ENCODE data around the gene TOX4.
"Not testable (repeated sequence)": the region's sequence is repeated elsewhere in the genome, so short reads cannot be mapped to it uniquely, and the experiment has no call there.

TOX4 gene

DNA sequence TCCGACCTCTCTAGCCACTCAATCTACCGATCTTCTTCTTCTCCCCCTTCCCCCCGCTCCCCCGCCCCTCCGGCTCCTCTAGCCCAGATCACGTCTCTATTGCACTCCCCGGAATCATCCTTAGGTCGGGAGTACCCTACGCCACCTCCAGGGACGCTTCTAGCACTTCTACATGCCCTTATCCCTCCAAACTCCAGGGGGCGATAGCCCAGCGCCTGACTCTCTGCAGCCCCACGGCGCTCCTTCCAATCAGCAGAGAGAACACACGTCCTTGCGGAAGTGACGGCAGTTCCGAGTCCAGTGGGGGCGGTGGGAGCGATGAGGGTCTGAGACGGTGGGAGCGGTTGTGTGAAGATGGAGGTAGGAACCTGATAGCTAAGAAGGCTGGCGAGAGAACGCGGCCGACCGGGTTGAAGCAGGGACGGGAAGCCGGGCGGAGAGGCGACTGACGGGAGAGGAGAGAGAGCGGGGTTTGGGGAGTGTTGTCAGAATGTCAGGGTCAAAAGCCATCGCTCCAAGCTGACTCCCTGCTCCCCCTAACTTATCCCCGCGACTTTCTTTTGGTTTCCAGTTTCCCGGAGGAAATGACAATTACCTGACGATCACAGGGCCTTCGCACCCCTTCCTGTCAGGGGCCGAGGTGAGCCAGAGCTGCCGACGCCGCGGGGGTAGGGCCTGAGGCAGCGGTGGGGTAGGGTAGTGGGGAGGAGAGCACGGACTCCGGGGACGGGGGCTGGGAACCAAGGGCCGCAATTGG is at the start of gene TOX4, which contains the start of gene RAB2B:
TSS of gene TOX4 (plus strand) at position 271 of the 757 bp plus-strand sequence. CDS start at position 355, 84 bp downstream.
TSS of gene RAB2B (minus strand) at position 35 of the 757 bp plus-strand sequence. CDS start 87 bp downstream, outside the sequence.
- peak; percentile 83 to 88 for DNase-seq (ENCODE audit: low read depth in 2 of 2)

DNA sequence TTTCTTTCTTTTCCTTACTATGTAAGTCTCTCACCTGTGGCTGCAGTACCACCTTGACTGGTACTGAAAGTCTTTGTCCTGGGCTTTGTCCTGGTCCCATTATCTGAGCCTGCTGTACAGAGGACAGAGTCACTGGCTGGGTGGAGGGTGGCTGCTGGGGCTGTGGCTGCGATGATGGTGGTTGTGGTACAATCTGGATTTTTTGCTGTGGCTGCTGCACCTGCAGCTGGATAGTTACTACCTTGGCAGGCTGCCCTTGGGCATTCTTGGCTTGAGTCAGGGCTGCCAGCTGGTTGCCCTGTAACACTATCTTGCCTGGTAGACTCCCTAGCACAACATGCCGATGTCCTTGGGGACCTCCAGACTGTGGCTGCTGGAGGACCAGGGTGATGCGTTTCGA is 48.1 kb upstream of the TOX4 start:
- no peak for DNase-seq (ENCODE audit: low read depth in 2 of 2)

DNA sequence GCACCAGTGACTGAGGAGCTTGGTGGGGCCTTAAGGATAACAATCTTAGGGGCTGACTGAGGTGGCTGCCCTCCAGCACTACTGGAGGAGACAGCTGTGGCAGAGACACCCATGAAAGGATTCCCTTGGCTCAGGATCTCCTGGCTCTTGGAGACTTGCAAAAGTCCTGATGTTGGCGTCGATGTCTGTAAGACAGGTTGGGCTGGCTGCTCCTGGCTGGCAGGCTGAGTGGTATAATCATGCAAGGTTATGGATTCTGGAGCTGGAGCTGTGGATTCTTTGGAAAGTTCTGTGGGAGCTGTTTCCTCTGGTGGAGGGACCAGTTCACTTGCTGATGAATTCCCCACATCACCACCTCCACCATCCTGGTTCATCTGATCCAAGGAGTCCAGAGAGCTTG is 45.9 kb upstream of the TOX4 start:
- DNase-seq (ENCODE audit: low read depth in 2 of 2) = no peak

DNA sequence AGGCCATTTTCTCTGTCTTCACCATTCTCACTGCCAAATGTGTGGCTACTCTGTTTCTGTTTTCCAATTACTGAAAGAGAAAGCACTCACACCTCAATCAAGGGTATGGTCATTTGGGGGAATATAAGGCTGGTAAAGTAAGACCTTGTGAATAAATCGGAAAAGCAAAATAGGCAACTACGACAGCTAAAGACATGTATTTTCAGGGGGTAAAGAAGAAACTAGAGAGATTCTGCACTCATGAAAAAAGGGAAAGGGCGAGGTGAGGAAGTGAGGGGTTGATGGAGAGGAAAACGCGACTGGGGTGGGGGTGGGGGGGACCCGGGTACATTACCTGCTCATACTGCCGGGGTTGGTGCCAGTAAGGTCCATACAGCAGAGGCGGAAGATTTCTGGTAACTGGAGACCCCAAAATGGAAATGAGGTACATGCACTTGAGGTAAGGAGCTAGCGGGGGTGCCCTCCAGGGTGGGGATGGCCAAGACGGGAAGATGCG is 40.4 kb upstream of the TOX4 start:
- no peak for DNase-seq (ENCODE audit: low read depth in 2 of 2)

DNA sequence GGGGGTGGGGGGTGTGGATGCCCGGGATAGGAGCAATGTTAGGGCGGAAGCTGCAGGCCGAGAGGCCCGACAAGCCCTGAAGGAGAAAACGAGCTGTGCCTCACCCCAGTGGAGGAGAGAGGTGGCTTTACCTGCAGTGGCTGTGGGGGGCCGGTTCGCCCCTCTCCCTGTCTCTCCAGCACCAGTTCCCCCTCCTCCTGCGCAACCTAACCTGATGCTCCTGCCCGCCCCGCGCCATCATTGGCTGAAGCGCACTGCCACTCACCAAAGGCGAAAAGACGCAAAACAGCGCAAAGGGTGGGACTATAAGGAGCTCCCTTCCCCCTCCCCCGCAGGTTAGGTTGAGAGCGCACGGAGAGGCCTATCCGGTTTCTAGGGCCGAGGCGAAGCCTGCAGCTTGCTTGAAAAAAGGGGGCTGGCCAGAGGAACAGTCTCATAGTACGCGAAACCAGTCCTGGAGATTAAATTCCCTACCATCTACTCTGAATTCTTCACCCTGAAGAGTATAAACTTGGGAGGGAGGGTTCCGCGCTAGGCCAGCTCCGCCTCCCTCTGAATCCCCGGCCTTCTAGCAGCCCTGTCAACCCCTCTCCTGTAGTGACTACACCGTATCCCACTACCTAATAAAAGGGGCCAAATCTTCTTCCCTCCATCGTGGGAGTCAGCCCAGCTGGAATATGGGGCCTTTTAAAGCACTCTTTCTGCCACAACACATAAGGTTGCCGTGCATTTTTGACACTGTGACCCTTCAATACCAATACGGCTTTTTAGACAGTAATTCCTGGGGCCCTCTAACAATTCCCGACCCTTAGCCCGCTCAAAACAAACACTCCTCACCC is 39.7 kb upstream of the TOX4 start:
- DNase-seq (ENCODE audit: low read depth in 2 of 2) = peak; percentile 97 to 99

DNA sequence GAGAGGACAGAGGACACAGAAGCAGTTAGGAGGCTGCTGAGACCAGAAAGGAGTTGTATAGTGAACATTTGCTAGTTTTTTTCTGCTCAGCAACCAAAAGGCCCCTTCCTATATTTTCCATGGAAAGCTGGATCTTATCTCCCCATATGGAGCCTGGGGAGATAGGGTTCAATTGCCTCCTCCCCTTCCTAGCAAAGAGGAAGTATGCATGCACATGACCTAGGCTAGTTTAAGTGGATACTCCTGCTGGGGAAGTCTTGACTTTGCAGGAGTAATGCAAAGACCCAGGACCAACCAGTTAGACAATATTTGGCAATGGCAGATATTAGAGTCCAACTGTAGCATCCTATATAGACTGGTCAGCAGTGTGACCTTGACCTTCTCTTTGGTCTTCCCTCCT is 36.1 kb upstream of the TOX4 start:
- DNase-seq (ENCODE audit: low read depth in 2 of 2) = no peak

DNA sequence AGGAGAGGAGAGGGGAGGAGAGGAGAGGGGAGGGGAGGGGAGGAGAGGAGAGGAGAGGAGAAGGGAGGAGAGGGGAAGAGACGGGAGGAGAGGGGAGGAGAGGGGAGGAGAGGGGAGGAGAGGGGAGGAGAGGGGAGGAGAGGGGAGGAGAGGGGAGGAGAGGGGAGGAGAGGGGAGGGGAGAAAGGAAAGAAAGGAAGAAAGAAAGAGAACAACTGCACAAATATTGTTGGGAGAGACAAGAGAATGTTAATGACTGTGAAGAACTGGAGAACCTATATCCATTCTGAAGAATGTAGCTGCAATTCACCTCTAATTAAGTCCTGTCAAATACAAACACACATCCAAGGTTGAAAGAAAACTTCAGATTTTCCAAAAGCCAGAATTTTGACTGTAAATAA is 34.3 kb upstream of the TOX4 start:
- DNase-seq (ENCODE audit: low read depth in 2 of 2) = not testable (repeated sequence)

DNA sequence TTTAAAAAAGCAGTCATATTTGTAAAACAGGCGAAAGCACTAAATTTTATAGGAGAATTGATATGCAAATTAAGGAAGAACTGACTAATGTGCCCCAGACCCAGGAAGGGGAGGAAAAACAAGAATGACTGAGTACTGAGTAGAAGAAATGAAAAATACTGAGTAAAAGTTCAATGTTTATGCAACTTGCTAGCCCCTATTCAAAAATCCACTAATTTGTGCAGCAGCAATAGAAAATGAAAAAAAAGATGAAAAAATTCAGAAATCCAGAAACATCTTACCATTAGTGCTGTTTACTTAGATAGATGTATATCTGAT is 27.1 kb upstream of the TOX4 start:
- DNase-seq (ENCODE audit: low read depth in 2 of 2) = no peak

DNA sequence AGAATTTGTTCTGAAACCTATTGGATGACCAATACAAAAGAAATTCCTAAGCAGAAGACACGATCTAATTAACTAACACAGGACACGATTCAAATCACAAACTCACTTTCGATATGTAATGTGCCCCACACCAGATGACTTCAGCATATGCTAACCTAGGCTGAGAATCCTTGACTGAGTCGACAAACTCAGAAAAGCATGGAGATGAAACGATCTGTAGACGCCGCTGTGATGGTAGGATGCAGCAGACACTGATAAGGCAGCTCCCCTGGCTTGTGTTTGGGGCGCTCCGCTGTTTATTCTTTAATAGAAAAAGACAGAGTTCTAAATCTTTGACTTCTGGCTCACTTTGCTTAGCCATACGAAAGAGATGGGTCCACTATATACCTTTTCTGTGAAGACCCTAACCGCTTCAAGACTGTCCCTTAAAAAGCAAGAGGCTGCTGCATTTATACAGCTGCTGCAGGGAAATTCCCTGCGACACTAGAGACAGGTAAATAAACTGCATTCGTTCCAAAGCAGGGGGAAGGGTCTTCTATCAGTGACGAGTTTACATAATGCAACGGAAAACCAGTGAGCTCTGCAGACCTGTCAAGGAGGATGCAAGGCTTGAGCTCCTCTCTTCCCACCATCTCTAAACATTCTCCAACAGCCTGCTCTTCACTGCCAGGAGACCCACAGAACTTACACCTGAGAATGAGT is 22.0 kb upstream of the TOX4 start:
- no peak for DNase-seq (ENCODE audit: low read depth in 2 of 2)

DNA sequence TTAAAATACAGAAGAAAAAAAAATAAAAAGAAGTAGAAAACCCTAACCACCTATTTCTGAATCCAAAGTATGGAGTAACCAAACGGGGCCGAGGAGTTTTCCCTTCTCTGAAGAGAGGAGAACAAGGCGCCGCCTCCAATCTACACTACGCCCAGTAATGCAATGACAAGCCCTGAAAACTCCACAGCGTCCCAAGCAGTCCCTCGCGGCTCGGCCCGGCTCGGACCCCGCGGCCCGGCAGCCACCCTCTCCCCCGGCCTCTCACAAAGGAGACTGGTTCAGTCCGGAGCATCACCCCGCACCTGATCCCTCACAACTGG is 21.4 kb upstream of the TOX4 start:
- DNase-seq (ENCODE audit: low read depth in 2 of 2) = no peak

DNA sequence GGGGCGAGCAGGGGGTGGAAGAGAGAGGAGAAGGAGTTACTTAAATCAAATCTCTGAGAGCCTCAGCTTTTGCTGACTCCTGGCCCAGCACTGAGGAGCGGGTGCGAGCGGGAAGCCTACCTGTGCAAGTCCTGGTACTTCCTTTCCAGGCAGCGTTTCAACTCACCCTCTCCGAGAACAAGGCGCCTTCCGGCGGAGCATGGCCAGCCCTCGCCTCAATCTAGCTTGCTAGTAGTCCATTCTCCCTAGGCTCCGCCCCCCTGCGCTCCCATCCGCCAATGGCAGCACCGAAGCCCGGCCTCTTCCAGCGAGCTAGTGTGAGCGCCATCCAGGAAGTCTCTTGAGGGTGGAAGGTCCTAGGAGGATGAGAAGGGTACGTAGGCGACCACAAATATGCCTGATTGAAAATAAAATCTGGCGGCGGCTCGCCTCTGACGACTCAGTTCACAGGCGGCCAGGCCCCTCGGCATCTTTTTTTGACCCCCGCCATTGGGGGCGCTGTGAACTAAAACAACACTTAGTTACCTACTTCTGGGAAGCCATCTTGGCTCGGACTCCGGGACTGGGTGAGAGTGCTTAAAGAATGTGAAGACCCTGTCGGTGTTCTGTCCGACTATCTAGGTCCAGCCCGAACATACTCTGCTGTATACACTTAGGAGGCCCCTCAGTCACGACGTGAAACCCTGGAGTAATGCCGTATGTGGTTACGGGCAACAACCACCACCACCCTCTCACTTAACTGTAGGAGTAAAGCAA is 20.9 kb upstream of the TOX4 start, which contains the start of gene CHD8:
TSS of gene CHD8 (minus strand) at position 212 of the 756 bp plus-strand sequence. CDS start 24,480 bp downstream, outside the sequence.
- DNase-seq (ENCODE audit: low read depth in 2 of 2) = peak; percentile 94 to 98

DNA sequence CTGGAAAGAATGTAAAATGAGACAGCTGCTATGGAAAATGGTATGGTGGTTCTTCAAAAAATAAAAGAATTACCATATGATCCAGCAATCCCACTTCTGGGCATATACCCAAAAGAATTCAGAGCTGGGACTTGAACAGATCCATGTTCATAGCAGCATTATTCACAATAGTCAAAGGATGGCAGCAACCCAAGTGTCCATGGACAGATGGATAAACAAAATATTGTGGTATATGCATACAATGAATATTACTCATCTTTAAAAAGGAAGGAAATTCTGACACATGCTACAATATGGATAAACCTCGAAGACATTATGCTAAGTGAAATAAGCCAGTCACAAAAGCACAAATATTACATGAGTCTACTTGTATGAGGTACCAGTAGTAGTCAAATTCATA is 9.4 kb upstream of the TOX4 start:
- no peak for DNase-seq (ENCODE audit: low read depth in 2 of 2)

DNA sequence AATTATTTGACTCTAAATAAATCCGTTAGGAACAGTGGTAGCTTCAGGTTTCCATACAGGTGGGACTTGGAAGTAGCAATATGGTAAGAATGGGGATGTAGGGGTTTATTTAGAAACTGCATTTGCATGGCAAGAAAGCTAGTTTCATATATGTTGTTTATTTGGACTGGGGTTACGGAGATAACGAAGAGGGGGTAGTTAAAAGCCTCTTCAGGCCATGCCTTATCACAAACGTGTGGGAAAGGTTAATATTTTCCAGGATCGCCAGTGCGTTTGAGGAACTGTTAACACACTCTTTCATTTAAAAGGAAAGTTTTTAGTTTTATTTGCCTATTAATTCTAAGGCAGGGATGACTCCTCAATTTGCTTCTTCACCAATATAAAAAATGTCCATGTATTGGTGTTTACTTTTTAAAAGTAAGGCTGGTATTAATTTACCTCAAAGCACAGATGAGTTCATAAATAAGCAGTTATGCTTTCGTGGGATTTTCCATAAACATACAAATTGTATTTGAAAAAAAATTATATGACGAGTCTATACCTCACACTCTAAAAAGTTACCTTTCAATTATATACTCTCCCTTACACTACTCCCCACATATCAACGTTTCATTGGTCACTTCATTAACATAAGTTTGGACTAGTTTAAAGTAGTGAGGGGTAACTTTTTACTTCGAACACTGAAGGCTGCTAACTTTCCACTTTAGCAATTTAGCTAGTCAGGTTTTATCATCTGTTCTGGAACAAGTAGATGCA is 1.1 kb upstream of the TOX4 start:
- DNase-seq (ENCODE audit: low read depth in 2 of 2) = no peak

DNA sequence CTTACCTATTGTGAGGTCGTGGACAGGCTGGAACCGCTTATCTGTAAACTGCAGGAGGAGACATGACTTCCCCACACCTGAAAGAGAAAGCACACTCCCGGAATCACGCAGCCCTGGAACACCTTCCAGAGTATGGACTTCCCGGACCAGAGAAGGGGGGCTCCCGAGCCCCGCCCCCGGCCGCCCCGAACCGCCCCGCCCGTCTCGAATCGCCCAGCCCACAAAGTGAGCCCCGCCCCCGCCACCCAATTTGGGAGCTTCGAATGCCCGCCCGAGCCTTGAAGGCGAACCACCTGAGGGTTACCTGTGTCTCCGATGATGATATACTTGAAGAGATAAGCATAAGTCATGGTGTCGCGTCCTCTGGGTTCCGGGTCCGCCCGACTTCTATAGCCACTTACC is 471 bp upstream of the TOX4 start:
- peak; percentile 64 to 70 for DNase-seq (ENCODE audit: low read depth in 2 of 2)

DNA sequence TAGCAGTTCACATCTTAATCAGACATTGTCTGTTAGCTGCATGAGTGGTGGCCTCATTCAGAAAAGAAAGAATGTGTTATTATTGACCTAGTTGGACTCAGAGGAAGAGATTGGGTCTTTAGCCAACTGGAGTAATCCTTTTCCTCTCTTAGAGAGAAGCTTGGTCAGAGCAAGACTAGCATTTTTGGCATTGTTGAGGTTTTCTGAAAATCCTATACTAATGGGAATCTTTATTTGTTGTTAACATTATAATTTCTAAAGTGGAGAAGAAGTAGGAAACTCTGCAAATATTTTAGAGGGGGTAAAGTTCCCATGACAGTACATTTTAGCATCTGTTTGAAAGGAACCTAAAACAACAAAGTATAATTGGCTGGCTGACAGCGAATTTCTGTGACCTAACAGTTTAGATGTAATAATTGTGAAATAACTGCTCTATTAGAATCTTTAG is 9.7 kb downstream of the TOX4 start:
- no peak for DNase-seq (ENCODE audit: low read depth in 2 of 2)

DNA sequence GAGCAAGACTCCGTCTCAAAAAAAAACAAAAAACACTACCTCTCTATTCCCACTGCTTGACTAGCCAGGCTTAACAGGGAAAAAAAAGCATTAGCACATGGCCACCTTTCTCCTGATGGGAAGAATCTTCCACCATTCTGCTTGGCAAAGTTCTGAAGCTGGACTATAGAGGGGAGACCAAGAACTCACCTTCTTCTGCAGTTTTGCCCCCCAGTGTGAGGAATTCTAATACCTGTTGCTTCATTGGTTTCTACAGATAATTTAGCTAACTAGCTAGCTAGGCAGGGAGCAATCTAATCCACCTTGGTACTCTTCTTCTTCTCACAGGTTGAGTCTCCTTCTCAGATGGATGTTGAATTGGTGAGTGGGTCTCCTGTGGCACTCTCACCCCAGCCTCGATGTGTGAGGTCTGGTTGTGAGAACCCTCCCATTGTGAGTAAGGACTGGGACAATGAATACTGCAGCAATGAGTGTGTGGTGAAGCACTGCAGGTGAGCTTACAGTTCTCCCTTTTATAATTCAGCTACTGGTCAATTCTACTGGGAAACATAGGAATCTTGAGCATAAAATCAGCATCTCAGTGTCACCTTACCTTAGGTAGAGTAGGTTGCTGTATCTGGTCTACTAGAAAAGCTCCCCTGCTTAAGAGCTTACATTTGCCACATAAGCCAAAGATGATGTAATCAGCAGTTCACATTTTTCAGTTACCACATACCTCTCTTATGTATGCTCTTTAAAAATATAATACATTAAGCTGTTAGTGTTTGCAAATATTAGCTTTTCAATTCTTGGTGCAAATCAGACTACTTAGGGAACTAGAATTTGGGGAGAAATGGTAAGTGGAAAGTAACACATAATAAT is 18.1 kb downstream of the TOX4 start:
- no peak for DNase-seq (ENCODE audit: low read depth in 2 of 2)

DNA sequence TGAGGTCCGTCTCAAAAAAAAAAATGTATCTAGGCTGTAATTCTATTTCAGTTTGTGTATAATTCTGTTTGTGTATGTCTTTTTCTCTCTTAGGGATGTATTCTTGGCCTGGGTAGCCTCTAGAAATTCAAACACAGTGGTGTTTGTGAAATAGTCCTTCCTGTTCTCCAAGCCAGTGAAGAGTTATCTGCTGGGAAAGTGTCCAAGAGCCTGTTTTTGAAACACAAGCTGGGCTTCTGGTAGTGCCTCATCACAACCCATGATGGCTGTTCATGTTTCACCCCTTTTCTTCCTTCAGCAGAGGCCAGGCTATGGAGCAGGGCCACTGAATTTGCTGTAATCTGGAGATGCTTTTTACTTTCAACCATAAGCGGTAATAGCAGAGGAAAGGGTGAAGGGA is 19.5 kb downstream of the TOX4 start:
- no peak for DNase-seq (ENCODE audit: low read depth in 2 of 2)

DNA sequence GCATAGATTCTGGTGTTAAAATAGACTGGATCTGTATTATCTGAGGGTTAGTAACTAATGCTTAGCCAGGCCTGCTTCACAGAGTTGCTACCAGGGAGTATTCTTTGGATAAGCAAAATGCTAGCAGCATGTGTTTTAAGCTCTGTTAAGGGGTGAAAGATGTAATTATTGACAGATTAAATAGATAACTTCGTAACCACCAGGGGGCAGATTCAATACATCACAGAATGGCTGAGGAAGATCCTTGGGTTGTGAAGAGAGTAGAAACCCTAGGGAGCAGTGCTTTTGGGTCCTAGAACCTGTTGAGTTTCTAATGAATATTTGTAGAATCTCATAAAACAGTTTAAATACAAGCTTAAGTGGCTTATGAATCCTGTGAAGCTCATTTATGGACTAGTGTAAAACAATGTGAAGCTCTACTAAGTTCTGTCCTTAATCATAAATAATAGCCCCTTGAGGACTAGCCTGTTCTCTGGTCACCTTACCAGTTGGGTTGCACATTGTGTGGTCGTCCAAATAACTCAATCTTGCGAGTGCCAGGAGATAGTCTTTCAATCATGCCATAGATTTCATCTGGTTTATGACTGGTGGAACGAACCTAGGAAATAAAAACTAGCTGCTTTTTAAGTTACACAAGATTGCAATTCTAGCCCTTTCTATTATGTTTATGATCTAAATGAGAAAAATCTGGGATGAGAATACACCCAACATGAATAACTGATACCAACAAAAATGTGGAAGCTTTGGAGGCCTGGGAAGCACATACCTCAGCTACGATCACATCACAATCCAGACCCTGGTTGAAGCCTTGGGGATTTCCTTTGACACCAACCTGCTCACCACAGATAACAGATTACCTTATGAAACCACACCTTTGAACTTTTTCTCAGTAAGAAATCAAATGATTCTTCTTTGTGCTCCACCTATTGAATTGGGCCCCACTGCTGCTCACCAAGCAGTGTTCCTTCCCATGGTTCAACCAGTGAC is 21.8 kb downstream of the TOX4 start:
- DNase-seq (ENCODE audit: low read depth in 2 of 2) = no peak

DNA sequence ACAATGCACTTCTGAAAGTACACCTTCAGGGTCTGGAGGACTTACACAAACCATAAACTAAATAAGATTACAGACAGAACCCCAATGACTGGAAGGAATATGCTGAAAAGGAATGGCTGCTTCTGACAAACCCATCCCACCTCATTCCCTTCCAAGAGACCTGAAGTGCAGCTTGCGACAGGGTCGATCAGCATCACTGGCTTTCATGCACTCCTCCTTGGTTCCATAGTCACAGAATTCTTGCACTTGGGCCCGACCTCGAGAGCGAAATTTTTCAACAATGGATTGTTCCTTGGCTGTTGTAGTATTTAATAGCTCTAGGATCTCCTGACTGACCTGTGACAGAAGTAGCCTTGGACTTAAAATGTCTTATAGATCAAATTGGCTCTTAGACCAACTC is 24.6 kb downstream of the TOX4 start:
- no peak for DNase-seq (ENCODE audit: low read depth in 2 of 2)

Data from stimulated activated CD8-positive, alpha-beta memory T cell treated with anti-CD3 and anti-CD28 coated beads, Interleukin-2, amount 100 ng/mL, for 1 hour (primary cell).